HG02938 (cell line): ENCODE data around the gene TAGLN3.
A peak's percentile ranks its signal among the peaks of the same experiment; 100 is the strongest.
"Not testable (repeated sequence)": the region's sequence is repeated elsewhere in the genome, so short reads cannot be mapped to it uniquely, and the experiment has no call there.

Source experiments
- ATAC-seq: cut with Tn5 transposase; IDR thresholded peaks from one replicate; pipeline ENCODE4 v1.9.1; 2021; ENCODE audit warnings: mild to moderate bottlenecking, moderate library complexity; ENCODE audit not compliant: unreplicated experiment

Gene TAGLN3

GRCh38 chr3:112007633-112008032 is 8.9 kb downstream of the TAGLN3 start:
- no peak for ATAC-seq

- ATAC-seq, result no peak
These were observed 10.9 kb downstream of the TAGLN3 start for GRCh38 chr3:112009670-112010069.

- ATAC-seq, result no peak
These were observed 11.9 kb downstream of the TAGLN3 start for GRCh38 chr3:112010636-112011035.

- no peak for ATAC-seq
These were observed 12.7 kb downstream of the TAGLN3 start for GRCh38 chr3:112011376-112011940.

- no peak for ATAC-seq
These were observed 13.7 kb downstream of the TAGLN3 start for GRCh38 chr3:112012205-112012992.

- peak; percentile 81 for ATAC-seq
These were observed 14.5 kb downstream of the TAGLN3 start for GRCh38 chr3:112013058-112013783.

GRCh38 chr3:112013784-112014143 is 15.0 kb downstream of the TAGLN3 start:
- ATAC-seq, result no peak

- ATAC-seq, result no peak
These were observed 18.4 kb downstream of the TAGLN3 start for GRCh38 chr3:112017091-112017490.

- no peak for ATAC-seq
These were observed 20.0 kb downstream of the TAGLN3 start for GRCh38 chr3:112018712-112019111.

- ATAC-seq, result no peak
These were observed 21.0 kb downstream of the TAGLN3 start for GRCh38 chr3:112019716-112020115.

- no peak for ATAC-seq
These were observed 22.0 kb downstream of the TAGLN3 start for GRCh38 chr3:112020674-112021085.

GRCh38 chr3:112027142-112027541 is 28.4 kb downstream of the TAGLN3 start:
- ATAC-seq, result no peak

- ATAC-seq, result no peak
These were observed 29.1 kb downstream of the TAGLN3 start for GRCh38 chr3:112027826-112028225.

GRCh38 chr3:112030901-112031300 is 32.2 kb downstream of the TAGLN3 start:
- no peak for ATAC-seq

GRCh38 chr3:112032098-112032731 is 33.5 kb downstream of the TAGLN3 start:
- ATAC-seq, result no peak

- ATAC-seq, result no peak
These were observed 35.7 kb downstream of the TAGLN3 start, which contains the start of gene TMPRSS7 for GRCh38 chr3:112034436-112034835. Gene TMPRSS7, plus strand, starts transcription at chr3:112034736. Its CDS starts 110 bp downstream, at chr3:112034846.

- no peak for ATAC-seq
These were observed 36.5 kb downstream of the TAGLN3 start for GRCh38 chr3:112035241-112035640.

- ATAC-seq, result not testable (repeated sequence)
These were observed 38.5 kb downstream of the TAGLN3 start for GRCh38 chr3:112037194-112037593.

- no peak for ATAC-seq
These were observed 40.1 kb downstream of the TAGLN3 start for GRCh38 chr3:112038863-112039262.

- no peak for ATAC-seq
These were observed 42.6 kb downstream of the TAGLN3 start for GRCh38 chr3:112041321-112041720.

GRCh38 chr3:112042842-112043280 is 44.1 kb downstream of the TAGLN3 start:
- ATAC-seq, result no peak
